HepG2 (cell line): Measurements from ENCODE around the gene HOXA1. TPM values are rescaled to one million over a fixed set of nuclear protein-coding genes. Genes with fewer than 3 reads are reported as not detected.

ENCODE experiments used
- ATAC-seq: fragments of 200-7000 bp; cut with Tn5 transposase; 3 replicates; pipeline ENCODE4 v1.9.1; 2020; ENCODE audit warnings: mild to moderate bottlenecking, moderate library complexity
- BruUV-seq: library from RNA; stranded (reverse); fragments of 400-500 nt; replicated peaks from 2 replicates; lab custom pipeline; 2021; lab: Mats Ljungman, UMichigan
- CTCF ChIA-PET: fragments of 300-600 bp; formaldehyde crosslinking; extraction: SDS; loops from one replicate; lab custom pipeline; 2021; ENCODE audit warnings: low total read pairs, inconsistent platforms, low intra/inter-chr PET ratio; lab: Yijun Ruan, JAX
- POLR2A ChIA-PET: fragments of 350-600 bp; sonication (Branson Sonifier 250); formaldehyde crosslinking; loops from one replicate; lab custom pipeline; 2020; ENCODE audit warnings: antibody characterized with exemption, inconsistent platforms; lab: Yijun Ruan, JAX
- DNase-seq: peaks from one replicate; pipeline ENCODE4 v3.0.0-alpha.2; 2015; ENCODE audit warnings: low spot score
- FAIRE-seq: peaks from 3 replicates; lab custom pipeline; 2011; peaks lifted over from hg19 to GRCh38; lab: Jason Lieb, UNC
- H2AFZ ChIP-seq: one replicate; pipeline ENCODE4 v1.6.1; 2011; ENCODE audit warnings: low read length, inconsistent platforms
- H3K27ac ChIP-seq: fragments of 300-600 bp; 3 replicates; pipeline ENCODE4 v1.8.0; 2011; ENCODE audit warnings: mixed run types, mild to moderate bottlenecking, mixed read lengths, low read length, inconsistent platforms; ENCODE audit not compliant: insufficient read depth; ENCODE audit errors: extremely low read length
- H3K27me3 ChIP-seq, 2 experiments: fragments of 200-600 bp in 1 of 2; 2 replicates in 1 of 2; 3 replicates in 1 of 2; pipeline versions ENCODE4 v1.6.0 to v1.8.0; 2011; ENCODE audit warnings: low read length in 2 of 2, mild to moderate bottlenecking in 2 of 2, moderate library complexity in 2 of 2, inconsistent platforms in 1 of 2; ENCODE audit not compliant: insufficient read depth in 2 of 2, control insufficient read depth in 1 of 2
- H3K36me3 ChIP-seq, 2 experiments: fragments of 200-600 bp in 1 of 2; replicated peaks in 1 of 2; 2 replicates in 1 of 2; 3 replicates in 1 of 2; pipeline versions ENCODE4 v1.5.1 to v1.8.0; 2011; ENCODE audit warnings: low read length in 2 of 2, inconsistent platforms in 1 of 2; ENCODE audit not compliant: insufficient read depth in 2 of 2, control insufficient read depth in 1 of 2
- H3K4me1 ChIP-seq: 2 replicates; pipeline ENCODE4 v1.5.1; 2012; ENCODE audit warnings: low read length, inconsistent platforms; ENCODE audit not compliant: insufficient read depth
- H3K4me2 ChIP-seq: 2 replicates; pipeline ENCODE4 v1.6.0; 2011; ENCODE audit warnings: low read depth, low read length, inconsistent platforms
- H3K4me3 ChIP-seq, 3 experiments: fragments of 200-600 bp in 1 of 3; sonication (generic), shearing (Covaris generic) in 1 of 3; replicated peaks in 1 of 3; 2 replicates each; pipeline ENCODE4 v1.5.1; 2011 to 2016; ENCODE audit warnings: low read length in 3 of 3, inconsistent platforms in 2 of 3, low read depth in 2 of 3, mild to moderate bottlenecking in 2 of 3, control low read depth in 1 of 3, mixed read lengths in 1 of 3; ENCODE audit not compliant: insufficient read depth in 1 of 3
- H3K79me2 ChIP-seq: one replicate; pipeline ENCODE4 v1.6.1; 2011; ENCODE audit warnings: low read length, inconsistent platforms; ENCODE audit not compliant: insufficient read depth
- H3K9ac ChIP-seq: 2 replicates; pipeline ENCODE4 v1.6.0; 2011; ENCODE audit warnings: mild to moderate bottlenecking, low read depth, low read length, inconsistent platforms; ENCODE audit not compliant: insufficient read depth
- H3K9me3 ChIP-seq: 2 replicates; pipeline ENCODE4 v1.5.1; 2012; ENCODE audit warnings: mild to moderate bottlenecking, low read length
- H4K20me1 ChIP-seq: 2 replicates; pipeline ENCODE4 v1.6.0; 2011; ENCODE audit warnings: inconsistent platforms, mild to moderate bottlenecking, low read length, moderate library complexity; ENCODE audit not compliant: insufficient read depth
- MED1 ChIP-seq: sonication (generic); formaldehyde crosslinking; IDR thresholded peaks from 2 replicates; pipeline ENCODE4 v1.4.0; 2020; ENCODE audit warnings: missing genetic modification reagents
- NR2F6 ChIP-seq, 2 experiments: IDR thresholded peaks; 2 replicates each; pipeline ENCODE4 v1.6.1; 2016; ENCODE audit warnings: antibody characterized with exemption in 1 of 2, mild to moderate bottlenecking in 1 of 2
- PREB ChIP-seq: sonication (generic); formaldehyde crosslinking; IDR thresholded peaks from 2 replicates; pipeline ENCODE4 v1.4.0; 2020; ENCODE audit warnings: missing genetic modification reagents
- THYN1 ChIP-seq: sonication (generic); formaldehyde crosslinking; IDR thresholded peaks from 2 replicates; pipeline ENCODE4 v1.8.1; 2023; ENCODE audit warnings: low read depth, mild to moderate bottlenecking, moderate library complexity, missing genetic modification reagents, borderline replicate concordance
- ZFP36L2 ChIP-seq: sonication (generic); formaldehyde crosslinking; IDR thresholded peaks from 2 replicates; pipeline ENCODE4 v1.4.0; 2020; ENCODE audit warnings: missing genetic modification reagents
- ZNF512 ChIP-seq: sonication (generic); formaldehyde crosslinking; IDR thresholded peaks from 2 replicates; pipeline ENCODE4 v1.4.0; 2020; ENCODE audit warnings: mild to moderate bottlenecking, missing genetic modification reagents
- ZNF530 ChIP-seq: sonication (generic); formaldehyde crosslinking; IDR thresholded peaks from 2 replicates; pipeline ENCODE4 v1.5.0; 2020; ENCODE audit warnings: low read depth, mild to moderate bottlenecking, missing genetic modification reagents
- ZNF841 ChIP-seq: sonication (generic); formaldehyde crosslinking; IDR thresholded peaks from 2 replicates; pipeline ENCODE4 v1.8.1; 2023; ENCODE audit warnings: missing genetic modification reagents, borderline replicate concordance
- ZSCAN9 ChIP-seq: IDR thresholded peaks from 2 replicates; pipeline ENCODE4 v1.6.1; 2016; ENCODE audit warnings: borderline replicate concordance
- WGBS: methylation state at CpG from one replicate; pipeline ENCODE4 v1.1.6; 2017; ENCODE audit warnings: low lambda C conversion rate; 5-methylcytosine and 5-hydroxymethylcytosine counted together
- in situ Hi-C: cut with HindIII; loops from 2 replicates; pipeline ENCODE4 v1.10.0; 2017; ENCODE audit warnings: low pct_unique_long_range_greater_than_20kb; ENCODE audit not compliant: extremely low pct_ligation_motif_present
- intact Hi-C: fragments of 100-400 bp; cut with micrococcal nuclease; formaldehyde crosslinking; loops from one replicate; pipeline ENCODE4 v1.10.0; 2022; ENCODE audit not compliant: unreplicated experiment
- polyA plus RNA-seq, 8 experiments: library from polyadenylated mRNA; depleted of rRNA in 3 of 8; stranded (reverse) in 7 of 8; unstranded in 1 of 8; fragments of >200 nt; fragmentation: Illumina TruSeq in 4 of 8; extraction: Trizol in 4 of 8; gene quantifications; 2 replicates each; pipeline versions ENCODE4 v1.2.1 to v1.2.3, GENCODE V29; 2011 to 2016; ENCODE audit warnings: low read depth in 4 of 8, missing spikeins in 1 of 8, mixed read lengths in 1 of 8; ENCODE audit not compliant: insufficient read depth in 1 of 8
- total RNA-seq, 5 experiments: library from RNA; depleted of rRNA; stranded (reverse); fragments of >200 nt; fragmentation: Illumina TruSeq; extraction: Trizol; gene quantifications; 2 replicates each; pipeline ENCODE4 v1.2.3, GENCODE V29; 2016; ENCODE audit warnings: low read depth in 1 of 5
- TF ChIP-seq, protein P1 (sequence below): sonication (generic); formaldehyde crosslinking; conservative IDR thresholded peaks from 2 replicates; pipeline ENCODE4 v1.4.0; 2020; ENCODE audit warnings: missing genetic modification reagents

Gene HOXA1
- total and polyA plus RNA-seq, 2 of the 13 experiments (the other 11 are each of a cell fraction or from before 2014, with no cell fraction given) = 0.18 to 0.20 TPM

DNA sequence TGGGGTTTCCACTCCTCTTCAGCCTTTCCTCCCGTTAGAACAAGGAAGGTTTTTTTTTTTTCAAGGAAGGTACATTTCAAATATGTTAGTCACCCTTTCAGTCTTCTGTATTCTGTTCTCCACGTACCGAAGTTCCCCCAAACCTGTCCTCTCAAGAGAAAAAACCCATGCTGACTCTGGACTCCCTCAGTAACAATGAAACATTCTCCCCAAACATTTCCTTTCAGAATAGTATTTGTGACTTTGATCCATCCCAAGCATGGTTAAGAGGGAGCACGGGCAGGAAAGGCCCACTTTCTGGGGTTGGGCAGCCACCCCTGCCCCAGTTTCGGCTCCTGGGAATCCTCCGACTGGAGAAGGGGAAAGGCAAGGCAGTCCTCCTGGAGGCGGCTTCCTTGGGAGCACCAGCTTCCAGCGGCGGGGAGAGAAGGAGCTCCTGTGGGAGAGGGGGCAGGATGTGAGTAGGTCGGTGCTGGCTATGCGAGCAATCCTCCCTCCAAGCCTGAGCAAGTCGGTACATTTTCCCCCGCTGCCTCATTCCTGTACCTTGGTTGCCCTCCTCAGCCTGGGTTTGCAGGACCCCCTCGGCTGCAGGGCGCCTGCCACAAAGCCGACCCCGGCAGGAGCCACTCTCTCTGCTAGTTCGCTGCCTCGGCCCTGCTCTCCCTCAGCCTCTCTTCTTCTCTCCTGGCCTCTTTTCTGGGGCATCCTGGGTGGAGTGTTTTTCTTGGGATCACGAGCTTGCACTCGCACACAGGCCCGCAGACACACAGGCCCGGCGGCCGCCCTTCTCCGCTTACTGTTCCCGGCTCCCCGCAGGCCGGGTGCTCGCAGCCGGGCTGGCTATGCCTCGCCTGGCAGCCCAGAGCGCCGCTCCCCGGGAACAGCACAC is 2.1 kb upstream of the HOXA1 start:
- ChIA-PET CTCF (no interaction called here), POLR2A (interaction anchor here (1.6 kb wide), 1 partner anchor 24 kb away, joined by 9 read pairs; no protein-coding TSS in a partner anchor)

More for the DNA sequence above, 2.1 kb upstream of the HOXA1 start:
- in situ Hi-C loops = no loop called here
- TF ChIP-seq, protein P1, sequence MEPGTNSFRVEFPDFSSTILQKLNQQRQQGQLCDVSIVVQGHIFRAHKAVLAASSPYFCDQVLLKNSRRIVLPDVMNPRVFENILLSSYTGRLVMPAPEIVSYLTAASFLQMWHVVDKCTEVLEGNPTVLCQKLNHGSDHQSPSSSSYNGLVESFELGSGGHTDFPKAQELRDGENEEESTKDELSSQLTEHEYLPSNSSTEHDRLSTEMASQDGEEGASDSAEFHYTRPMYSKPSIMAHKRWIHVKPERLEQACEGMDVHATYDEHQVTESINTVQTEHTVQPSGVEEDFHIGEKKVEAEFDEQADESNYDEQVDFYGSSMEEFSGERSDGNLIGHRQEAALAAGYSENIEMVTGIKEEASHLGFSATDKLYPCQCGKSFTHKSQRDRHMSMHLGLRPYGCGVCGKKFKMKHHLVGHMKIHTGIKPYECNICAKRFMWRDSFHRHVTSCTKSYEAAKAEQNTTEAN = no peak
- TF ChIP-seq ZNF841 (CRISPR knock-in tag) (no peak), NR2F6 (IDR thresholded peaks at IDR 0.05) (no peak), NR2F6 (CRISPR knock-in tag; IDR thresholded peaks at IDR 0.05) (no peak), ZSCAN9 (CRISPR knock-in tag) (no peak), ZNF512 (CRISPR knock-in tag) (no peak), MED1 (CRISPR knock-in tag) (no peak), PREB (CRISPR knock-in tag) (no peak), THYN1 (no peak), ZFP36L2 (CRISPR knock-in tag) (no peak), ZNF530 (CRISPR knock-in tag) (no peak)
- Histone ChIP-seq H3K4me1 (peaks cover 12% of the 10 kb centered on the region; the same call in 1 of the 2 replicates), H3K4me3 (no peak overlapping the region), H3K27me3 (no peaks in the 10 kb centered on the region), H3K36me3 (no peaks in the 10 kb centered on the region), H4K20me1 (no peaks in the 10 kb centered on the region), H3K9ac (no peak overlapping the region), H3K9me3 (no peaks in the 10 kb centered on the region), H2AFZ (no peak overlapping the region), H3K27ac (no peak overlapping the region), H3K79me2 (no peaks in the 10 kb centered on the region), H3K4me2 (peak overlapping the region; percentile 78; the same call in 1 of the 2 replicates)
- intact Hi-C loops = no loop called here
- FAIRE-seq (no peak), ATAC-seq (no peak), DNase-seq (no peak)
- BruUV-seq = no TSS peak
- 85% methylated on average over 34 of the region's 35 CpGs for WGBS
